GM23248 (cell line): Measurements from ENCODE around the gene SPA17. TPM values are rescaled to one million over a fixed set of nuclear protein-coding genes. Genes with fewer than 3 reads are reported as not detected.

ENCODE experiments used
- DNase-seq: peaks from one replicate; pipeline ENCODE4 v3.0.0-alpha.2; 2015
- H2AFZ ChIP-seq: fragments of 200-600 bp; sonication (generic); 2 replicates; pipeline ENCODE4 v1.6.1; 2016; ENCODE audit warnings: antibody characterized with exemption
- H3F3A ChIP-seq: fragments of 200-600 bp; sonication (generic); 2 replicates; pipeline ENCODE4 v1.6.1; 2016; ENCODE audit warnings: mild to moderate bottlenecking, antibody characterized with exemption, mixed run types; ENCODE audit not compliant: insufficient read depth
- H3K27ac ChIP-seq: fragments of 200-600 bp; sonication (generic); 2 replicates; pipeline ENCODE4 v1.5.1; 2016; ENCODE audit warnings: mild to moderate bottlenecking
- H3K27me3 ChIP-seq: fragments of 200-600 bp; sonication (generic); replicated peaks from 2 replicates; pipeline ENCODE4 v1.6.1; 2016; ENCODE audit warnings: mild to moderate bottlenecking; ENCODE audit not compliant: insufficient read depth
- H3K36me3 ChIP-seq: fragments of 200-600 bp; sonication (generic); 2 replicates; pipeline ENCODE4 v1.6.1; 2016; ENCODE audit warnings: low read depth, mild to moderate bottlenecking
- H3K4me1 ChIP-seq: fragments of 200-600 bp; sonication (generic); 2 replicates; pipeline ENCODE4 v1.6.1; 2016; ENCODE audit warnings: mild to moderate bottlenecking; ENCODE audit not compliant: insufficient read depth
- H3K4me2 ChIP-seq: fragments of 200-600 bp; sonication (generic); one replicate; pipeline ENCODE4 v1.6.1; 2016; ENCODE audit warnings: mild to moderate bottlenecking; ENCODE audit not compliant: unreplicated experiment
- H3K4me3 ChIP-seq: fragments of 200-600 bp; sonication (generic); 2 replicates; pipeline ENCODE4 v1.5.1; 2016; ENCODE audit warnings: mild to moderate bottlenecking
- H3K79me2 ChIP-seq: fragments of 200-600 bp; sonication (generic); 2 replicates; pipeline ENCODE4 v1.6.1; 2016; ENCODE audit warnings: mild to moderate bottlenecking; ENCODE audit not compliant: insufficient read depth
- H3K9ac ChIP-seq: fragments of 200-600 bp; sonication (generic); 2 replicates; pipeline ENCODE4 v1.6.1; 2016; ENCODE audit warnings: mild to moderate bottlenecking
- H3K9me2 ChIP-seq: fragments of 200-600 bp; sonication (generic); 2 replicates; pipeline ENCODE4 v1.6.1; 2016; ENCODE audit warnings: mixed run types, mild to moderate bottlenecking, moderate library complexity; ENCODE audit not compliant: insufficient read depth
- H3K9me3 ChIP-seq: fragments of 200-600 bp; sonication (generic); one replicate; pipeline ENCODE4 v1.6.1; 2017; ENCODE audit warnings: low read depth
- H4K20me1 ChIP-seq: fragments of 200-600 bp; sonication (generic); 2 replicates; pipeline ENCODE4 v1.6.0; 2016; ENCODE audit not compliant: insufficient read depth
- EZH2 ChIP-seq: fragments of 200-600 bp; sonication (generic); IDR thresholded peaks from 2 replicates; pipeline ENCODE4 v1.6.1; 2018; ENCODE audit warnings: antibody characterized with exemption, mild to moderate bottlenecking; ENCODE audit not compliant: insufficient read depth, poor library complexity, severe bottlenecking
- EZH2phosphoT487 ChIP-seq: fragments of 200-600 bp; sonication (generic); IDR thresholded peaks from 2 replicates; pipeline ENCODE4 v1.6.1; 2018; ENCODE audit warnings: antibody characterized with exemption, moderate library complexity, mild to moderate bottlenecking, low read depth; ENCODE audit not compliant: insufficient read depth
- whole genome bisulfite sequencing, 2 experiments: methylation state at CpG; one replicate each; pipeline ENCODE4 v1.1.6; 2015 to 2017; ENCODE audit warnings: low lambda C conversion rate in 2 of 2, low coverage in 1 of 2; ENCODE audit errors: missing lambda C conversion rate in 2 of 2; 5-methylcytosine and 5-hydroxymethylcytosine counted together
- in situ Hi-C: fragments of 300-500 bp; cut with MboI; formaldehyde crosslinking; loops from 2 replicates; pipeline ENCODE4 v1.15.0; 2020
- polyA plus RNA-seq: library from polyadenylated mRNA; unstranded; fragments of >200 nt; fragmentation: Nextera tagmentation; extraction: Ambion mirVana; gene quantifications from 2 replicates; pipeline ENCODE4 v1.2.1, GENCODE V29; 2016
- total RNA-seq: library from RNA; depleted of rRNA; stranded (reverse); fragments of >200 nt; shearing (Covaris generic); gene quantifications from 2 replicates; pipeline ENCODE4 v1.2.3, GENCODE V29; 2014

The SPA17 gene
- total and polyA plus RNA-seq, 2 experiments from 2014 or later: 6.5 to 14.0 TPM

DNA sequence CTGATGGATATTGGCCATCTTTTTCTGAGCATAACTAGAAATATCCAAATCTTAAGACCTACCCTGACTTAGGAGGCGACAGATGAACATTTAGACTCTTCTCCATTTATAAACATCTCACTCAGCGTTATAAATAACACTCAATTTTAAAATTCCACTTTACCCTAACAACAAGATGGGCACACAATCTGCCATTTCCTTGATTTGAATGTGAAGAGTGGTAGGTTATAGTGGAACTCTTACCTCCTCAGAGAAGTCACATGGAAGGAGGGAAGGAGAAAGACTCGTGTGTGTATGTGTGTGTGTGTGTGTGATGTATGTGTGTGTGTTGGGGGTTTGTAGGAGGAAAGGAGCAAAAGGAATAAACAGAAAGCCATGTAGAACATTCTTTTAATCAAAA lies 15.2 kb upstream of the SPA17 start:
- Histone ChIP-seq H2AFZ (no peak overlapping the region), H3K4me1 (no peaks in the 10 kb centered on the region), H3K4me3 (no peak overlapping the region), H3K79me2 (no peaks in the 10 kb centered on the region), H3K9me2 (no peaks in the 10 kb centered on the region), H3K36me3 (no peaks in the 10 kb centered on the region), H4K20me1 (no peaks in the 10 kb centered on the region), H3K4me2 (no peak overlapping the region), H3K9me3 (no peaks in the 10 kb centered on the region), H3K27ac (no peak overlapping the region), H3F3A (no peaks in the 10 kb centered on the region), H3K27me3 (no peaks in the 10 kb centered on the region), H3K9ac (no peak overlapping the region)
- DNase-seq: no peak
- in situ Hi-C loops: no loop called here
- WGBS, 2 experiments: 83% methylated on average over 3 of the region's 3 CpGs
- TF ChIP-seq EZH2: no peak
- TF ChIP-seq EZH2phosphoT487: no peak

DNA sequence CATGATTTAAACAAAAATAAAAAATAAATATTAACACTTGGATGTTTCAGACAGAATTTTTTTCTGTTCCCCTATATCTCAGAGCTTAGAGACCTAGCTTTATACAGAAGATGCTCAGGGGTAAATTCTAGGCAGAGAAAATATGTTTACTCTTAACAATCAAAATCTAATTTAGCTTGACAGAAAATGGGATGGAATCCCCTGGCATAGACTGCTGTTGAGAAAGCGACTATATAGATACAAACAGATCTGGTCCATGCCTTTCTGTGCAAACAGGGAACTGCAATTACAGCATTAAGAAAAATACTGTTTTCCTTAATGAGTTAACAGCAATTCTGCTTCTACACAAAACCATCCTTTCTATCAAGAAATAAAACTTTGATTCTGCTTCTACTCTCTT lies 14.7 kb upstream of the SPA17 start:
- in situ Hi-C loops: no loop called here

DNA sequence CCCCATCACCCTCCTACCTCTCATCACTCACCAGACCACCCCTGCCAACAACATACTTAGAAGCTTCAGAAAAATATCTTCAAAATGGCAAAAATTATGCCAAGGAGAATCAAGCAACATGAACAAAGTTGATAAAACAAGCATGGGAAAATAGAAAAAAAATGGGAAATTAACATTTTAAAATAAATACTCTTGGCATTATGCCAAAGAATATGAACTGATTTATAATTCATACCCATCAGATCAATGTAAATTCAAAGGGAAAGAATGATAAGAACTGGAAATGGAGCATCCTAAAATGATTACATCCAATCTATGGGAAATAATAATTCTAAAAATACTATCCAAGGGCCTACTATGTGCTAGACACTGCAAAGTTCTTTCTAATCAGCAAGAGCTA lies 12.2 kb upstream of the SPA17 start:
- Histone ChIP-seq H3K4me2 (no peak overlapping the region), H3K4me1 (no peaks in the 10 kb centered on the region), H3K27me3 (no peaks in the 10 kb centered on the region), H3K9ac (no peak overlapping the region), H3K9me2 (no peaks in the 10 kb centered on the region), H3K36me3 (no peaks in the 10 kb centered on the region), H2AFZ (no peak overlapping the region), H3K27ac (no peak overlapping the region), H4K20me1 (no peaks in the 10 kb centered on the region), H3K9me3 (no peaks in the 10 kb centered on the region), H3F3A (no peaks in the 10 kb centered on the region), H3K79me2 (no peaks in the 10 kb centered on the region), H3K4me3 (no peak overlapping the region)
- TF ChIP-seq EZH2 (no peak), EZH2phosphoT487 (no peak)
- no peak for DNase-seq
- in situ Hi-C loops: loop anchor here (10.0 kb wide), 1 partner anchor 173 kb away; no protein-coding TSS in a partner anchor

More for the DNA sequence above, 14.7 kb upstream of the SPA17 start:
- H3K27me3 ChIP-seq: no peaks in the 10 kb centered on the region
- H3K4me3 ChIP-seq: no peak overlapping the region
- H3K36me3 ChIP-seq: no peaks in the 10 kb centered on the region
- no peak overlapping the region for H3K9ac ChIP-seq
- WGBS, 2 experiments: 89 to 93% methylated on average over 1 of the region's 1 CpG
- TF ChIP-seq EZH2 (no peak), EZH2phosphoT487 (no peak)
- no peak for DNase-seq
- no peaks in the 10 kb centered on the region for H3K9me3 ChIP-seq
- no peaks in the 10 kb centered on the region for H4K20me1 ChIP-seq
- H2AFZ ChIP-seq: no peak overlapping the region
- H3K4me2 ChIP-seq: no peak overlapping the region
- H3K79me2 ChIP-seq: no peaks in the 10 kb centered on the region
- H3K4me1 ChIP-seq: no peaks in the 10 kb centered on the region
- no peaks in the 10 kb centered on the region for H3K9me2 ChIP-seq
- H3F3A ChIP-seq: no peaks in the 10 kb centered on the region
- H3K27ac ChIP-seq: no peak overlapping the region

DNA sequence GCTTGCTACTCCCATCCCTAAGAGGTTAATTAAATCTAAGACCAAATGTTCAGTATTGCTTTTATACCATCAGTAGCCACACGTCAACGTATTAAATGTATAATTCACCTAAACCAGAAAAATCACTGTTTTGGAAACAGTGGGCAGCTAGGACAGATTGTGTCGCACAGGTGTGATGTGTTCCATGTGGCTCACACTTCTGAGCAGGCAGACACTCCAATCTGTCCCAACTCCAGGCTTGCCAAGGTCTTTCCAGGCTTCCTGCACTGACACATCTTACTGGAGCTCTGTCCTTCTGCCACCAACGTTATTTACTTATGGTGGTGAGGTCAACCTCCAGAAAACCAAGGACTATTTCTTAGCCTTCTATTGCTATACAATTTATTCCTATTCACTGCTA lies 11.6 kb upstream of the SPA17 start:
- Histone ChIP-seq H3K27me3 (no peaks in the 10 kb centered on the region), H2AFZ (no peak overlapping the region), H3K9me3 (no peaks in the 10 kb centered on the region), H3K36me3 (no peaks in the 10 kb centered on the region), H3K9me2 (no peaks in the 10 kb centered on the region), H3K4me1 (no peaks in the 10 kb centered on the region), H3K4me3 (no peak overlapping the region), H3K79me2 (no peaks in the 10 kb centered on the region), H3K4me2 (no peak overlapping the region), H3F3A (no peaks in the 10 kb centered on the region), H3K27ac (no peak overlapping the region), H4K20me1 (no peaks in the 10 kb centered on the region), H3K9ac (no peak overlapping the region)
- in situ Hi-C loops: loop anchor here (10.0 kb wide), 1 partner anchor 173 kb away; no protein-coding TSS in a partner anchor
- DNase-seq: no peak
- 77 to 78% methylated on average over 4 of the region's 4 CpGs for WGBS, 2 experiments
- no peak for TF ChIP-seq EZH2phosphoT487
- TF ChIP-seq EZH2: no peak

DNA sequence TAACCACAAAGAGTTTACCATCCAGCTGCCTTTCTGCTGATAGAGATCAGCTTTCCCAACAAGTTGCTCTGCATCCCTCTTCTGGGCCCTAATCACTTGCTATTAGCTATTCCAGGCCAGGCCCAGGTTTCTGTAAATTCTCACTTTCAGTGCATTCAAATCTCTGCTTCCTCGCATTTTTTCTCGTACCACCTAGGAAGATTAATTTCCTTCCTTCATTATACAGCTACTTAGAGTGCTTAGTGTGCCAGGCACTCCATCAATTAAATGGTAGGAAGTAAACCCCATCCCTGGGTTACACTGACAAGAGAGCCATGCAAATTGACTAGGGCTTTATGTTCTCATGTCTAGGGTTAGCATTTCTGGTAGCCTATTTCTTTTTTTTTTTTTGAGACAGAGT lies 9.8 kb upstream of the SPA17 start:
- Histone ChIP-seq H3K9me2 (no peaks in the 10 kb centered on the region), H3K9me3 (no peaks in the 10 kb centered on the region), H3K79me2 (no peaks in the 10 kb centered on the region), H3K4me1 (no peaks in the 10 kb centered on the region), H3K27me3 (no peaks in the 10 kb centered on the region), H2AFZ (no peak overlapping the region), H3F3A (no peaks in the 10 kb centered on the region), H3K9ac (no peak overlapping the region), H3K36me3 (no peaks in the 10 kb centered on the region), H3K4me2 (no peak overlapping the region), H4K20me1 (no peaks in the 10 kb centered on the region), H3K27ac (no peak overlapping the region), H3K4me3 (no peak overlapping the region)
- no peak for DNase-seq
- no peak for TF ChIP-seq EZH2
- TF ChIP-seq EZH2phosphoT487: no peak
- in situ Hi-C loops: loop anchor here (10.0 kb wide), 1 partner anchor 171 kb away; no protein-coding TSS in a partner anchor
- 95 to 100% methylated on average over 2 of the region's 2 CpGs for WGBS, 2 experiments
